HEK293 (cell line): ENCODE measurements around the gene CXCL17.
A peak's percentile ranks its signal among the peaks of the same experiment; 100 is the strongest.

Experiments
- CTCF ChIA-PET: fragments of 350-600 bp; formaldehyde crosslinking; extraction: SDS; loops from one replicate; lab custom pipeline; 2021; ENCODE audit warnings: antibody characterized with exemption; lab: Yijun Ruan, JAX
- POLR2A ChIA-PET: fragments of 300-600 bp; formaldehyde crosslinking; extraction: SDS; loops from one replicate; lab custom pipeline; 2020; ENCODE audit warnings: antibody characterized with exemption, inconsistent platforms; lab: Yijun Ruan, JAX
- H3K27ac ChIP-seq: fragments of 200-500 bp; sonication (Bioruptor generic); 2 replicates; pipeline ENCODE4 v1.5.1; 2014; ENCODE audit warnings: low read depth, low read length, control low read depth, inconsistent platforms; ENCODE audit errors: extremely low read depth
- H3K36me3 ChIP-seq, 2 experiments: fragments of 200-500 bp in 1 of 2; sonication (Bioruptor generic) in 1 of 2; 1 replicate in 1 of 2; 2 replicates in 1 of 2; pipeline ENCODE4 v1.5.1; 2014 to 2017; ENCODE audit warnings: inconsistent platforms in 2 of 2, low read length in 2 of 2; ENCODE audit not compliant: control insufficient read depth in 2 of 2, insufficient read depth in 1 of 2
- H3K4me1 ChIP-seq: fragments of 200-500 bp; sonication (Bioruptor generic); 2 replicates; pipeline ENCODE4 v1.5.1; 2014; ENCODE audit warnings: mild to moderate bottlenecking, low read length, inconsistent platforms; ENCODE audit not compliant: control insufficient read depth, insufficient read depth
- H3K4me3 ChIP-seq: 2 replicates; pipeline ENCODE4 v1.5.1; 2011; ENCODE audit warnings: low read depth, mild to moderate bottlenecking, control low read depth, low read length, moderate library complexity
- H3K9me3 ChIP-seq: fragments of 200-500 bp; sonication (Bioruptor generic); 2 replicates; pipeline ENCODE4 v1.5.1; 2014; ENCODE audit warnings: low read depth, low read length, inconsistent platforms; ENCODE audit not compliant: control insufficient read depth, insufficient read depth
- BCL11B ChIP-seq: fragments of 450-650 bp; formaldehyde crosslinking; IDR thresholded peaks from 2 replicates; pipeline ENCODE4 v1.5.1; 2016; ENCODE audit warnings: low read depth, missing biosample characterization, missing genetic modification characterization
- GLI2 ChIP-seq: fragments of 450-650 bp; formaldehyde crosslinking; IDR thresholded peaks from 2 replicates; pipeline ENCODE4; 2017; ENCODE audit warnings: missing biosample characterization, missing genetic modification characterization, low read depth, borderline replicate concordance
- GLIS1 ChIP-seq: fragments of 450-650 bp; formaldehyde crosslinking; IDR thresholded peaks from 2 replicates; pipeline ENCODE4 v1.5.1; 2016; ENCODE audit warnings: missing biosample characterization, missing genetic modification characterization
- GLIS2 ChIP-seq: fragments of 450-650 bp; formaldehyde crosslinking; IDR thresholded peaks from 2 replicates; pipeline ENCODE4 v1.5.1; 2016; ENCODE audit warnings: missing biosample characterization, missing genetic modification characterization
- HOXD13 ChIP-seq: sonication (generic); formaldehyde crosslinking; IDR thresholded peaks from 2 replicates; pipeline ENCODE4 v1.8.0; 2022; ENCODE audit warnings: missing genetic modification reagents, borderline replicate concordance
- KLF16 ChIP-seq: fragments of 450-650 bp; formaldehyde crosslinking; IDR thresholded peaks from 2 replicates; pipeline ENCODE4 v1.5.1; 2017; ENCODE audit warnings: missing biosample characterization, missing genetic modification characterization
- KLF9 ChIP-seq: fragments of 450-650 bp; formaldehyde crosslinking; IDR thresholded peaks from 2 replicates; pipeline ENCODE4 v1.5.1; 2016; ENCODE audit warnings: missing biosample characterization, missing genetic modification characterization, low read depth
- PRDM1 ChIP-seq: fragments of 450-650 bp; formaldehyde crosslinking; IDR thresholded peaks from 2 replicates; pipeline ENCODE4; 2016; ENCODE audit warnings: missing biosample characterization, missing genetic modification characterization
- SALL2 ChIP-seq: fragments of 450-650 bp; formaldehyde crosslinking; IDR thresholded peaks from 2 replicates; pipeline ENCODE4 v1.5.0; 2017; ENCODE audit warnings: missing biosample characterization, mild to moderate bottlenecking, missing genetic modification characterization, borderline replicate concordance
- TCF7L2 ChIP-seq: IDR thresholded peaks from 2 replicates; pipeline ENCODE4 v1.6.1; 2011; ENCODE audit warnings: low read depth, mild to moderate bottlenecking, inconsistent platforms, low read length, moderate library complexity, borderline replicate concordance
- YY2 ChIP-seq: fragments of 450-650 bp; formaldehyde crosslinking; IDR thresholded peaks from 2 replicates; pipeline ENCODE4 v1.5.1; 2016; ENCODE audit warnings: missing biosample characterization, missing genetic modification characterization
- ZFP41 ChIP-seq: fragments of 450-650 bp; formaldehyde crosslinking; IDR thresholded peaks from 2 replicates; pipeline ENCODE4 v1.5.1; 2016; ENCODE audit warnings: missing biosample characterization, missing genetic modification characterization, borderline replicate concordance
- ZIC2 ChIP-seq: fragments of 450-650 bp; formaldehyde crosslinking; IDR thresholded peaks from 2 replicates; pipeline ENCODE4 v1.5.1; 2016; ENCODE audit warnings: missing biosample characterization, missing genetic modification characterization
- ZNF133 ChIP-seq: fragments of 450-650 bp; formaldehyde crosslinking; IDR thresholded peaks from 2 replicates; pipeline ENCODE4 v1.5.1; 2016; ENCODE audit warnings: missing biosample characterization, missing genetic modification characterization
- ZNF175 ChIP-seq: fragments of 450-650 bp; formaldehyde crosslinking; IDR thresholded peaks from 2 replicates; pipeline ENCODE4 v1.5.1; 2016; ENCODE audit warnings: missing biosample characterization, missing genetic modification characterization
- ZNF2 ChIP-seq: fragments of 450-650 bp; formaldehyde crosslinking; IDR thresholded peaks from 2 replicates; pipeline ENCODE4 v1.5.1; 2016; ENCODE audit warnings: missing biosample characterization, missing genetic modification characterization
- ZNF214 ChIP-seq: fragments of 450-650 bp; formaldehyde crosslinking; IDR thresholded peaks from 2 replicates; pipeline ENCODE4 v1.5.1; 2017; ENCODE audit warnings: missing biosample characterization, mild to moderate bottlenecking, missing genetic modification characterization, borderline replicate concordance
- ZNF341 ChIP-seq: fragments of 450-650 bp; formaldehyde crosslinking; IDR thresholded peaks from 2 replicates; pipeline ENCODE4; 2016; ENCODE audit warnings: low read depth, missing biosample characterization, missing genetic modification characterization
- ZNF354C ChIP-seq: fragments of 450-650 bp; formaldehyde crosslinking; IDR thresholded peaks from 2 replicates; pipeline ENCODE4 v1.5.1; 2016; ENCODE audit warnings: missing biosample characterization, missing genetic modification characterization, low read depth, borderline replicate concordance
- ZNF394 ChIP-seq: fragments of 450-650 bp; formaldehyde crosslinking; IDR thresholded peaks from 2 replicates; pipeline ENCODE4 v1.5.1; 2016; ENCODE audit warnings: missing biosample characterization, missing genetic modification characterization, mild to moderate bottlenecking, moderate library complexity, borderline replicate concordance
- ZNF529 ChIP-seq: fragments of 450-650 bp; formaldehyde crosslinking; IDR thresholded peaks from 2 replicates; pipeline ENCODE4 v1.5.1; 2017; ENCODE audit warnings: missing genetic modification characterization, missing biosample characterization; ENCODE audit not compliant: insufficient replicate concordance
- ZNF626 ChIP-seq: fragments of 450-650 bp; sonication (Bioruptor Pico); formaldehyde crosslinking; IDR thresholded peaks from 2 replicates; pipeline ENCODE4 v1.5.1; 2018; ENCODE audit warnings: missing biosample characterization, missing genetic modification characterization, inconsistent platforms
- ZNF830 ChIP-seq: fragments of 450-650 bp; IDR thresholded peaks from 2 replicates; pipeline ENCODE4 v1.5.0; 2018; ENCODE audit warnings: missing biosample characterization, missing genetic modification characterization, low read depth, mild to moderate bottlenecking, moderate library complexity
- ZNF843 ChIP-seq: fragments of 450-650 bp; formaldehyde crosslinking; IDR thresholded peaks from 2 replicates; pipeline ENCODE4 v1.5.1; 2016; ENCODE audit warnings: missing biosample characterization, missing genetic modification characterization
- TF ChIP-seq, protein P1 (sequence below): fragments of 450-650 bp; formaldehyde crosslinking; IDR thresholded peaks from 2 replicates; pipeline ENCODE4 v1.5.1; 2016; ENCODE audit warnings: missing biosample characterization, missing genetic modification characterization
- TF ChIP-seq, protein P2 (sequence below): fragments of 450-650 bp; formaldehyde crosslinking; IDR thresholded peaks from 2 replicates; pipeline ENCODE4 v1.5.1; 2016; ENCODE audit warnings: missing biosample characterization, missing genetic modification characterization
- TF ChIP-seq, protein P3 (sequence below): IDR thresholded peaks from 2 replicates; pipeline ENCODE4 v1.6.1; 2011; ENCODE audit warnings: mild to moderate bottlenecking, low read depth, low read length, borderline replicate concordance

Gene CXCL17

DNA sequence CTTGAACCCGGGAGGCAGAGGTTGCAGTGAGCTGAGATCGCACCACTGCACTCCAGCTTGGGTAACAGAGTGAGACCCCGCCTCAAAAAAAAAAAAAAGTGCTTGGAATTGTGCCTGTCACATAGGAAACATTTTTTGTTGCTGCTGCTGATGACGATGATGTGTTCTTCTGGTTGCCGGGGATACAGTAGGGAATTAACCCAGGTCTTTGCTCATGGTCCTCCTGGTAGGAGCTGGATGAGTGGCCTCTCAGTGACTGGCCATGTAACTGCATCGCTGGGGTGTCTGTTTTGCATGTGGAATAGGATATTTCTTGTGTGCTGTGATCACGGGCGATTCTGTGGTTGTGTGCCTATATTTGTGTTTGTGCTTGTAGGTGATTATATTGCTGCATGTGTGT is 48.0 kb downstream of the CXCL17 start:
- no peak for TF ChIP-seq SALL2
- no peak for TF ChIP-seq ZNF214 (tag by site-specific recombination)
- TF ChIP-seq ZNF2 (tag by site-specific recombination), result no peak
- TF ChIP-seq TCF7L2, result no peak
- no peak for TF ChIP-seq ZNF354C
- Histone ChIP-seq H3K36me3 (no peaks in the 10 kb centered on the region; a peak in 1 of 3 replicates), H3K4me1 (peaks cover 9% of the 10 kb centered on the region), H3K4me3 (no peak overlapping the region), H3K27ac (no peak overlapping the region), H3K9me3 (no peaks in the 10 kb centered on the region)
- ChIA-PET POLR2A (interaction anchor here (0.6 kb wide), 1 partner anchor 87 kb away, joined by 4 read pairs; no protein-coding TSS in a partner anchor), CTCF (interaction anchor here (0.6 to 1.0 kb wide), 4 partner anchors 39 to 1495 kb away, joined by 3 to 5 read pairs (median 3); no protein-coding TSS in a partner anchor)

DNA sequence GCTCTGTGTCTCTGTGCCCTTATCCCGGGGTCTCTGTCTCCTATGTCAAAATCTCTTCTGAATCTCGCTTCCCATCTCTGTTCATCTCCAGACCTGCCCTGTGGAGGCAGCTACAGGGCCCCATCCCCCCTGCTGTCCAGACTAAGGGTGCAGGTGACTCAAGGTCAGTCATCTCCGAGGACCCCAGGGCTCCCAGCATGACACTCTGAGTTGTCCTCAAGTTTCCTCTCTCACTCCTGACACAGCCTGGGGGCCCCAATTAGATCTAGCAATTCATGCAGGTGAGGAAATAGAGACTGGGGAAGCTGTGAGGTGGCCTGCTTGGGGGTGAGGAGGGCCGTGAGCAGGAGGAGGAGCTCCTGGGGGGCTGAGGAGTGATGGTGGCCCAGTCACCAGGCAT is 50.6 kb downstream of the CXCL17 start:
- no peaks in the 10 kb centered on the region for H3K9me3 ChIP-seq
- ChIA-PET CTCF (interaction anchor here (1.0 to 2.1 kb wide), 2 partner anchors 9 to 46 kb away, joined by 3 to 8 read pairs; no protein-coding TSS in a partner anchor), POLR2A (no interaction called here)
- H3K4me1 ChIP-seq, result peaks cover 6% of the 10 kb centered on the region
- no peak overlapping the region for H3K4me3 ChIP-seq
- 0 out of 2 replicates have a peak overlapping the region, but pooled peaks have one; percentile 2 for H3K27ac ChIP-seq
- TF ChIP-seq, protein P1, sequence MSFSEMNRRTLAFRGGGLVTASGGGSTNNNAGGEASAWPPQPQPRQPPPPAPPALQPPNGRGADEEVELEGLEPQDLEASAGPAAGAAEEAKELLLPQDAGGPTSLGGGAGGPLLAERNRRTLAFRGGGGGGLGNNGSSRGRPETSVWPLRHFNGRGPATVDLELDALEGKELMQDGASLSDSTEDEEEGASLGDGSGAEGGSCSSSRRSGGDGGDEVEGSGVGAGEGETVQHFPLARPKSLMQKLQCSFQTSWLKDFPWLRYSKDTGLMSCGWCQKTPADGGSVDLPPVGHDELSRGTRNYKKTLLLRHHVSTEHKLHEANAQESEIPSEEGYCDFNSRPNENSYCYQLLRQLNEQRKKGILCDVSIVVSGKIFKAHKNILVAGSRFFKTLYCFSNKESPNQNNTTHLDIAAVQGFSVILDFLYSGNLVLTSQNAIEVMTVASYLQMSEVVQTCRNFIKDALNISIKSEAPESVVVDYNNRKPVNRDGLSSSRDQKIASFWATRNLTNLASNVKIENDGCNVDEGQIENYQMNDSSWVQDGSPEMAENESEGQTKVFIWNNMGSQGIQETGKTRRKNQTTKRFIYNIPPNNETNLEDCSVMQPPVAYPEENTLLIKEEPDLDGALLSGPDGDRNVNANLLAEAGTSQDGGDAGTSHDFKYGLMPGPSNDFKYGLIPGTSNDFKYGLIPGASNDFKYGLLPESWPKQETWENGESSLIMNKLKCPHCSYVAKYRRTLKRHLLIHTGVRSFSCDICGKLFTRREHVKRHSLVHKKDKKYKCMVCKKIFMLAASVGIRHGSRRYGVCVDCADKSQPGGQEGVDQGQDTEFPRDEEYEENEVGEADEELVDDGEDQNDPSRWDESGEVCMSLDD (tag by site-specific recombination), result no peak
- TF ChIP-seq ZNF843 (tag by site-specific recombination) (no peak), GLIS2 (tag by site-specific recombination) (0 out of 2 replicates have a peak, but pooled peaks have one; percentile 13), ZIC2 (tag by site-specific recombination) (peak; percentile 91), GLIS1 (tag by site-specific recombination) (peak; percentile 80), GLI2 (tag by site-specific recombination) (no peak), KLF16 (tag by site-specific recombination) (no peak), ZNF133 (tag by site-specific recombination) (no peak), ZNF175 (no peak), HOXD13 (CRISPR knock-in tag) (no peak)
- no peaks in the 10 kb centered on the region; a peak in 1 of 3 replicates for H3K36me3 ChIP-seq

DNA sequence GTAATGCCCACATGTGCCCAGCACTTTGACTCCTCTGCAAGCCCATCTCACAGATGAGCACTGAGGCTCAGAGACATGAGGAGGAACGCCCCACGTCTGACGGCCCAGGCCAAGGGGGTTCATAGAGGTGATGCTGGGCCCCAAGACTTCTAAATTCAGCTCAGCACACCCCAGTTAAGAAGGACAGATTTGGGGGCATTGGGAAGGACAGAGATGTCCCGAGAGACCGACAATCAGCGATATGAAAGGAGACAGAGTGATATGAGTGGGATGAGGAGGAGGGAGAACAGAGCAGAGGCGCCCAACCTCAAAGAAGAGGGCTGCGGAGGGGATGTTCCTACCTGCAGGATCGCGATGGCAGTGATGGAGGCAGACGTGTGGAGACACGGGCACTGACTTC is 52.8 kb downstream of the CXCL17 start, which contains the start of gene CNFN:
TSS of gene CNFN (minus strand) at position 399 of the 400 bp plus-strand sequence. CDS start 1,260 bp downstream, outside the sequence.
- Histone ChIP-seq H3K9me3 (no peaks in the 10 kb centered on the region), H3K27ac (no peak within 1 kb of the TSS), H3K4me1 (peaks cover 4% of the 10 kb centered on the region; the same call in 1 of the 2 replicates), H3K36me3 (no peaks in the 10 kb centered on the region; a peak in 1 of 3 replicates), H3K4me3 (no peak within 1 kb of the TSS)
- CTCF ChIA-PET, result interaction anchor here (0.6 to 1.0 kb wide), 2 partner anchors 11 to 439 kb away, joined by 3 to 8 read pairs; no protein-coding TSS in a partner anchor
- POLR2A ChIA-PET, result interaction anchor here (0.6 to 4.1 kb wide), 2 partner anchors 7 to 88 kb away, joined by 3 to 34 read pairs; partner anchors contain the start of gene PAFAH1B3
- TF ChIP-seq ZNF626 (tag by site-specific recombination) (no peak), ZNF175 (no peak), KLF9 (tag by site-specific recombination) (no peak), BCL11B (no peak), ZNF394 (no peak), ZNF529 (no peak), PRDM1 (tag by site-specific recombination) (no peak), YY2 (tag by site-specific recombination) (no peak), ZNF830 (no peak), ZNF341 (no peak), ZFP41 (tag by site-specific recombination) (no peak)
- TF ChIP-seq, protein P2, sequence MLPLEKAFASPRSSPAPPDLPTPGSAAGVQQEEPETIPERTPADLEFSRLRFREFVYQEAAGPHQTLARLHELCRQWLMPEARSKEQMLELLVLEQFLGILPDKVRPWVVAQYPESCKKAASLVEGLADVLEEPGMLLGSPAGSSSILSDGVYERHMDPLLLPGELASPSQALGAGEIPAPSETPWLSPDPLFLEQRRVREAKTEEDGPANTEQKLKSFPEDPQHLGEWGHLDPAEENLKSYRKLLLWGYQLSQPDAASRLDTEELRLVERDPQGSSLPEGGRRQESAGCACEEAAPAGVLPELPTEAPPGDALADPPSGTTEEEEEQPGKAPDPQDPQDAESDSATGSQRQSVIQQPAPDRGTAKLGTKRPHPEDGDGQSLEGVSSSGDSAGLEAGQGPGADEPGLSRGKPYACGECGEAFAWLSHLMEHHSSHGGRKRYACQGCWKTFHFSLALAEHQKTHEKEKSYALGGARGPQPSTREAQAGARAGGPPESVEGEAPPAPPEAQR, result no peak
- TF ChIP-seq, protein P3, sequence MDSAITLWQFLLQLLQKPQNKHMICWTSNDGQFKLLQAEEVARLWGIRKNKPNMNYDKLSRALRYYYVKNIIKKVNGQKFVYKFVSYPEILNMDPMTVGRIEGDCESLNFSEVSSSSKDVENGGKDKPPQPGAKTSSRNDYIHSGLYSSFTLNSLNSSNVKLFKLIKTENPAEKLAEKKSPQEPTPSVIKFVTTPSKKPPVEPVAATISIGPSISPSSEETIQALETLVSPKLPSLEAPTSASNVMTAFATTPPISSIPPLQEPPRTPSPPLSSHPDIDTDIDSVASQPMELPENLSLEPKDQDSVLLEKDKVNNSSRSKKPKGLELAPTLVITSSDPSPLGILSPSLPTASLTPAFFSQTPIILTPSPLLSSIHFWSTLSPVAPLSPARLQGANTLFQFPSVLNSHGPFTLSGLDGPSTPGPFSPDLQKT, result no peak
